Cardiac muscle cell (in vitro differentiated cells and primary cell): ENCODE data around the gene SF3B2. TPM values are rescaled to one million over a fixed set of nuclear protein-coding genes. Genes with fewer than 3 reads are reported as not detected.
"Not testable (repeated sequence)": the region's sequence is repeated elsewhere in the genome, so short reads cannot be mapped to it uniquely, and the experiment has no call there.

Source experiments
- DNase-seq, 2 donors: peaks; one replicate each; pipeline versions ENCODE4 v3.0.0 to v3.0.0-alpha.2; 2010 to 2017; ENCODE audit warnings: low read depth in 1 of 2, low spot score in 1 of 2
- H3K27ac ChIP-seq: fragments of 200-600 bp; sonication (generic); 2 replicates; pipeline ENCODE4 v1.5.1; 2016
- H3K27me3 ChIP-seq: fragments of 200-600 bp; sonication (generic); 2 replicates; pipeline ENCODE4 v1.6.0; 2016; ENCODE audit warnings: control low read depth
- H3K36me3 ChIP-seq: fragments of 200-600 bp; sonication (generic); 2 replicates; pipeline ENCODE4 v1.5.1; 2016; ENCODE audit warnings: control low read depth
- H3K4me1 ChIP-seq: fragments of 200-600 bp; sonication (generic); 2 replicates; pipeline ENCODE4 v1.8.1; 2017; ENCODE audit warnings: low read depth, mild to moderate bottlenecking, mixed run types
- H3K4me3 ChIP-seq: fragments of 200-600 bp; sonication (generic); 2 replicates; pipeline ENCODE4 v1.5.1; 2016; ENCODE audit warnings: mild to moderate bottlenecking
- H3K9me3 ChIP-seq: fragments of 200-600 bp; sonication (generic); 2 replicates; pipeline ENCODE4 v1.5.1; 2017; ENCODE audit warnings: low read depth, mild to moderate bottlenecking, control low read depth
- CTCF ChIP-seq: IDR thresholded peaks from 2 replicates; pipeline ENCODE4 v1.5.1; 2012; ENCODE audit warnings: low read depth, mild to moderate bottlenecking, low read length
- polyA plus RNA-seq: library from polyadenylated mRNA; unstranded; fragments of >200 nt; fragmentation: Nextera tagmentation; extraction: Ambion mirVana; gene quantifications from 2 replicates; pipeline ENCODE4 v1.2.1, GENCODE V29; 2016
- total RNA-seq: library from RNA; depleted of rRNA; stranded (reverse); fragments of >200 nt; gene quantifications from 2 replicates; pipeline ENCODE4 v1.2.3, GENCODE V29; 2016

SF3B2 gene
- total and polyA plus RNA-seq, 2 experiments from 2014 or later: 184 to 210 TPM

DNA sequence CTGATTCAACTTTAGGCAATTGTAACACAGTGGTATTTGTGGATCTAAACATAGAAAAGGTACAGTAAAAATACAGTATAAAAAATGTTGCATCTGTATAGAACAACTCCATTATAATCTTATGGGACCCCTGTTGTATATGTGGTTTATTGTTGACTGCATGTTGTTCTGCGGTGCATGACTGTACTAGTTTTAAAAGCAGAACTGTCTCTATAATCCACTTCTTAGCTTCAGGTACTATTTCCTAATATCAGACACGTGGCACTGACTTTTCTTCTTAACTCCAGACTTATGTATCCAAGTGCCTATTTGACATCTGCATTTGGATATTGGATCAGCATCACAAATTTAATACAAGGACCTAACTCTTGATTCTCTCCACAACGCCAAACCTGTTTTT, 59.0 kb downstream of the SF3B2 start:
- Histone ChIP-seq H3K36me3 (no peaks in the 10 kb centered on the region), H3K9me3 (no peaks in the 10 kb centered on the region), H3K27me3 (no peaks in the 10 kb centered on the region), H3K27ac (no peak overlapping the region), H3K4me1 (peaks cover 22% of the 10 kb centered on the region), H3K4me3 (no peak overlapping the region)
- no peak for TF ChIP-seq CTCF
- no peak for DNase-seq

- peak in 1 of 2 donors; percentile 22 for DNase-seq
- Histone ChIP-seq H3K27ac (peak overlapping the region; percentile 58), H3K4me1 (peaks cover 26% of the 10 kb centered on the region), H3K36me3 (no peaks in the 10 kb centered on the region), H3K4me3 (no peak overlapping the region), H3K27me3 (no peaks in the 10 kb centered on the region), H3K9me3 (no peaks in the 10 kb centered on the region)
- no peak for TF ChIP-seq CTCF
Measured at GRCh38 chr11:66112041-66112491, 59.9 kb downstream of the SF3B2 start.

DNA sequence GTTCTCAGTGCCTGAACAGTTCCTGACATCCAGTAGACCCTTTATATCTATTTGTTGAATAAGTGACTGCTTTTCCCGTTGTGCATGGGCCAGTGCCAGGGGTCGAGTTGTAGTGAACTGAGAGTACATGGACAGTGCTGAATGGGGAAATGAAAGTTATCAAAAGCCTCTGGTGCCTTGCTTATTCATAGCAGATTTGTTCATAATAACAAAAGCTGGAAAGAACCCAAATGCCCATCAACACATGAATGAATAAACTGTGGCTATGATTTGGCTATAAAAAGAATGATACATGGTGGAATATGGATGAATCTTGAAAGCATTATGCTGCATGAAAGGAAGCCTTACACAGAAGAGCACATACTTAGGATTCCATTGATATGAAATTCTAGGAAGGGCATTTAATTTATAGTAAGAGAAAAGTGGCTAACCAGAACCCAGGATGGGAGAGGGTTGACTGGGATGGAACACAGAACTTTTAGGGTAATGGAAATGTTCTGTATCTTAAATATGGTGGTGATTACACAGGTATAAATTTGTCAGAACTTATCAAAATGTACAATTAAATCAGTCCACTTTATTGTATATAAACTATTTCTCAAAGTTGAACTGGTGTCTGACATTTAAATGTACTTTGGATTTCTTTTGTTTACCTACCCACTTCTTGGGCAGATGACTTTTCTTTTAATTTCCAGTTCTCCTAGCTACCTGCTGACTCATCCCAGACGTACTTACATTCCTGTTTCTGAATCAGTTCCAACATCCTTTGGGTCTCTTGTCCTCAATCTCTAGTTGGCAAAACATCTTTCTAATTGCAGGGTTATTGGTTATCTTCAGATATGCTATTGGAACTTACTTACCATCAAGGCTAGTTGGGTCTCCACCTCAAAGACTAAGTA, 60.7 kb downstream of the SF3B2 start:
- Histone ChIP-seq H3K27ac (no peak overlapping the region), H3K36me3 (no peaks in the 10 kb centered on the region), H3K4me1 (peaks cover 26% of the 10 kb centered on the region), H3K9me3 (no peaks in the 10 kb centered on the region), H3K27me3 (no peaks in the 10 kb centered on the region), H3K4me3 (no peak overlapping the region)
- DNase-seq: peak in 1 of 2 donors; percentile 84
- TF ChIP-seq CTCF: no peak

DNA sequence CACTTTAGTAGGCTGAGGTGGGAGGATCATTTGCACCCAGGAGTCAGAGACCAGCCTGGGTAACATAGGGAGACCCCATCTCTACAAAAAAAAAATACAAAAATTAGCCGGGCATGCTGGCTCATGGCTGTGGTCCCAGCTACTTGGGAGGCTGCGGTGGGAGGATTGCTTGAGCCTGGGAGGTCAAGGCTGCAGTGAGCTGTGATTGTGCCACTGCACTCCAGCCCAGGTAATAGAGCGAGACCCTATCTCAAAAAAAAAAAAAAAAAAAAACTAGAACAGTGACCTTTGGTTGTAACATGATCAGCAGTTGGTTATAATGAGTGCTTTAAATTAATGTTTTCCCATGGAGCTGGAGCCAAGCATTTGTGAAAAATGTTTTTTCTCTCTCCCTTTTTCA, 62.8 kb downstream of the SF3B2 start:
- peaks cover 47% of the 10 kb centered on the region for H3K4me1 ChIP-seq
- not testable (repeated sequence) for H3K9me3 ChIP-seq, DNase-seq

GRCh38 chr11:66115638-66116301, 63.6 kb downstream of the SF3B2 start:
- Histone ChIP-seq H3K27me3 (no peaks in the 10 kb centered on the region), H3K27ac (peak overlapping the region; percentile 52), H3K4me1 (peaks cover 48% of the 10 kb centered on the region), H3K9me3 (no peaks in the 10 kb centered on the region), H3K4me3 (no peak overlapping the region), H3K36me3 (no peaks in the 10 kb centered on the region)
- DNase-seq: peak in 1 of 2 donors; percentile 35
- TF ChIP-seq CTCF: no peak

More for the DNA sequence above, 62.8 kb downstream of the SF3B2 start:
- not testable (repeated sequence) for H3K4me3 ChIP-seq, H3K27me3 ChIP-seq, H3K27ac ChIP-seq, H3K36me3 ChIP-seq
